Esophagus squamous epithelium (tissue), 4 donors: ENCODE results near the gene LMO2.

Experiments used
- POLR2A ChIP-seq, 4 donors: fragments of 450-650 bp; IDR thresholded peaks; one replicate each; pipeline ENCODE4 v1.6.1; 2017; ENCODE audit warnings: antibody characterized with exemption in 4 of 4, mild to moderate bottlenecking in 4 of 4, moderate library complexity in 3 of 4
- TF ChIP-seq, protein P1 (sequence below), 6 experiments: fragments of 450-650 bp in 4 of 6; fragments of 200-600 bp in 2 of 6; sonication (generic) in 2 of 6; IDR thresholded peaks; one replicate each; pipeline ENCODE4 v1.5.1; 2016 to 2019; ENCODE audit warnings: antibody characterized with exemption in 6 of 6, mild to moderate bottlenecking in 4 of 6, moderate library complexity in 4 of 6

DNA sequence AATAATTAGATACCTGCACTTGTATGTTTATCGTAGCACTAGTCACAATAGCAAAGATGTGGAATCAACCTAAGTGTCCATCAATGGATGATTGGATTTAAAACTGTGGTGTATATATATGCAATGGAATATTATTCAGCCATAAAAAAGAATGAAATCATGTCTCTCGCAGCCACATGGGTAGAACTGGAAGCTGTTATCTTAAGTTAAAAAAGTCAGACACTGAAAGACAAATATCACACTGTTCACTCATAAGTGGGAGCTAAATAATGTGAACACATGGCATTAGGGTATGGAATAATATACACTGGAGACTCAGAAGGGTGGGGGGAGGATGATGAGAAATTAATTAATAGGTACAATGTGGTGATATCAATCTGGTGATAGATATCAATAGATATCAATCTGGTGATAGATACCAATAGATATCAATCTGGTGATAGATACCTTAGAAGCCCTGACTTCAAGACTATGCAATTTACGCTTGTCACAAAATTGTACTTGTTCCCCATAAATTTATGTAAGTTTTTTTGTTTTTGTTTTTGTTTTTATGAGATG, 2.0 kb downstream of the LMO2 start:
- TF ChIP-seq, protein P1, sequence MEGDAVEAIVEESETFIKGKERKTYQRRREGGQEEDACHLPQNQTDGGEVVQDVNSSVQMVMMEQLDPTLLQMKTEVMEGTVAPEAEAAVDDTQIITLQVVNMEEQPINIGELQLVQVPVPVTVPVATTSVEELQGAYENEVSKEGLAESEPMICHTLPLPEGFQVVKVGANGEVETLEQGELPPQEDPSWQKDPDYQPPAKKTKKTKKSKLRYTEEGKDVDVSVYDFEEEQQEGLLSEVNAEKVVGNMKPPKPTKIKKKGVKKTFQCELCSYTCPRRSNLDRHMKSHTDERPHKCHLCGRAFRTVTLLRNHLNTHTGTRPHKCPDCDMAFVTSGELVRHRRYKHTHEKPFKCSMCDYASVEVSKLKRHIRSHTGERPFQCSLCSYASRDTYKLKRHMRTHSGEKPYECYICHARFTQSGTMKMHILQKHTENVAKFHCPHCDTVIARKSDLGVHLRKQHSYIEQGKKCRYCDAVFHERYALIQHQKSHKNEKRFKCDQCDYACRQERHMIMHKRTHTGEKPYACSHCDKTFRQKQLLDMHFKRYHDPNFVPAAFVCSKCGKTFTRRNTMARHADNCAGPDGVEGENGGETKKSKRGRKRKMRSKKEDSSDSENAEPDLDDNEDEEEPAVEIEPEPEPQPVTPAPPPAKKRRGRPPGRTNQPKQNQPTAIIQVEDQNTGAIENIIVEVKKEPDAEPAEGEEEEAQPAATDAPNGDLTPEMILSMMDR (IDR thresholded peaks at IDR 0.05) = no peak
- TF ChIP-seq POLR2A (IDR thresholded peaks at IDR 0.05) = no peak
